ENCODE results near the gene FASTKD2. TPM values are rescaled to one million over a fixed set of nuclear protein-coding genes. Genes with fewer than 3 reads are reported as not detected.

Gene FASTKD2
- total and polyA plus RNA-seq, 2 of the 4 experiments (the other 2 are of a cell fraction), result 17.6 to 50.4 TPM

- peak; percentile 85 for TF ChIP-seq MAFK (IDR thresholded peaks at IDR 0.05; ENCODE audit: low read depth, low read length)
- TF ChIP-seq CHD1 (IDR thresholded peaks at IDR 0.05; ENCODE audit: low read depth, low read length), result no peak
- TF ChIP-seq RFX5 (IDR thresholded peaks at IDR 0.05; ENCODE audit: low read depth, low read length), result no peak
- no peak for TF ChIP-seq USF2 (IDR thresholded peaks at IDR 0.05; ENCODE audit: low read depth, low read length)
- no peak for TF ChIP-seq NFE2L2 (IDR thresholded peaks at IDR 0.05; ENCODE audit: low read depth, low read length)
- TF ChIP-seq CEBPB (IDR thresholded peaks at IDR 0.05; ENCODE audit: low read depth, low read length), result no peak
- H4K5ac ChIP-seq (ENCODE audit: low read depth, low read length), result no peak overlapping the region
- no peak overlapping the region for H3K4me2 ChIP-seq (ENCODE audit: low read depth, low read length)
- no peak overlapping the region for H2BK20ac ChIP-seq (ENCODE audit: low read depth, low read length)
- H2BK5ac ChIP-seq (ENCODE audit: low read depth, low read length, poor library complexity, severe bottlenecking), result no peak overlapping the region
- no peak overlapping the region for H2AK9ac ChIP-seq (replicated peaks; ENCODE audit: low read depth, low read length, poor library complexity)
- no peaks in the 10 kb centered on the region for H3K36me3 ChIP-seq (ENCODE audit: control insufficient read depth, insufficient read depth, low read length)
- H3K4me3 ChIP-seq (ENCODE audit: insufficient read depth, low read depth, low read length), result no peak overlapping the region
- dilution Hi-C loops (cut with HindIII; ENCODE audit: low sequenced_read_pairs, unreplicated experiment) (no loop called here), intact Hi-C loops (cut with micrococcal nuclease) (no loop called here), in situ Hi-C loops (cut with MboI; ENCODE audit: low sequenced_read_pairs) (no loop called here)
- H3K56ac ChIP-seq (ENCODE audit: extremely low read depth, insufficient read depth, low read length), result no peak overlapping the region
- no peak overlapping the region for H3K9ac ChIP-seq (ENCODE audit: low read depth, low read length)
- no peaks in the 10 kb centered on the region for H4K20me1 ChIP-seq (ENCODE audit: insufficient read depth, low read length)
- no peak overlapping the region for H4K8ac ChIP-seq (ENCODE audit: low read depth in 2 of 2, low read length in 2 of 2)
- H3K79me1 ChIP-seq (ENCODE audit: low read depth in 1 of 2, low read length in 2 of 2), result no peaks in the 10 kb centered on the region
- no peak for DNase-seq
- WGBS, 2 experiments (ENCODE audit: extremely low coverage in 2 of 2, insufficient read length in 1 of 2), result no CpG with 5 or more reads among the region's 1 CpG
- H3K9me1 ChIP-seq (ENCODE audit: insufficient read depth, low read length), result no peaks in the 10 kb centered on the region
- no peaks in the 10 kb centered on the region for H3K4me1 ChIP-seq (ENCODE audit: control insufficient read depth, insufficient read depth, low read length)
- H2BK120ac ChIP-seq (ENCODE audit: low read depth, low read length), result no peak overlapping the region
- ChIA-PET CTCF (no interaction called here), POLR2A (ENCODE audit: unreplicated experiment) (no interaction called here)
- ATAC-seq (ENCODE audit: low read depth), result no peak
- no peak overlapping the region for H2BK15ac ChIP-seq (ENCODE audit: low read depth, low read length)
- no peak overlapping the region for H3K18ac ChIP-seq (ENCODE audit: low read depth, low read length)
- H3K23ac ChIP-seq (ENCODE audit: low read depth, low read length), result no peak overlapping the region
- H3K27ac ChIP-seq (ENCODE audit: insufficient read depth, low read length), result no peak overlapping the region
- BruUV-seq (replicated peaks), result no TSS peak
- H3K4ac ChIP-seq (ENCODE audit: low read depth, low read length), result no peak overlapping the region
- no peak overlapping the region for H4K91ac ChIP-seq (ENCODE audit: insufficient read depth, low read depth, low read length)
- H2AK5ac ChIP-seq (ENCODE audit: low read depth, low read length), result no peak overlapping the region
- no peaks in the 10 kb centered on the region for H3K27me3 ChIP-seq (ENCODE audit: control insufficient read depth, insufficient read depth, low read length)
- no peak overlapping the region for H2AFZ ChIP-seq (replicated peaks; ENCODE audit: low read length, poor library complexity)
- no peaks in the 10 kb centered on the region for H3K9me3 ChIP-seq (ENCODE audit: control insufficient read depth, insufficient read depth, low read length)
- H3K14ac ChIP-seq (replicated peaks; ENCODE audit: low read depth, low read length), result no peak overlapping the region
These were observed 42.1 kb upstream of the FASTKD2 start for GRCh38 chr2:206723288-206723687.
